Suppressor macrophage treated with lipopolysaccharide for 1 hour (primary cell): ENCODE data around the gene PANK1.

Experiments
- DNase-seq, 3 donors: peaks; one replicate each; pipeline ENCODE4 v3.0.0-alpha.2; 2020 to 2022

The PANK1 gene

DNA sequence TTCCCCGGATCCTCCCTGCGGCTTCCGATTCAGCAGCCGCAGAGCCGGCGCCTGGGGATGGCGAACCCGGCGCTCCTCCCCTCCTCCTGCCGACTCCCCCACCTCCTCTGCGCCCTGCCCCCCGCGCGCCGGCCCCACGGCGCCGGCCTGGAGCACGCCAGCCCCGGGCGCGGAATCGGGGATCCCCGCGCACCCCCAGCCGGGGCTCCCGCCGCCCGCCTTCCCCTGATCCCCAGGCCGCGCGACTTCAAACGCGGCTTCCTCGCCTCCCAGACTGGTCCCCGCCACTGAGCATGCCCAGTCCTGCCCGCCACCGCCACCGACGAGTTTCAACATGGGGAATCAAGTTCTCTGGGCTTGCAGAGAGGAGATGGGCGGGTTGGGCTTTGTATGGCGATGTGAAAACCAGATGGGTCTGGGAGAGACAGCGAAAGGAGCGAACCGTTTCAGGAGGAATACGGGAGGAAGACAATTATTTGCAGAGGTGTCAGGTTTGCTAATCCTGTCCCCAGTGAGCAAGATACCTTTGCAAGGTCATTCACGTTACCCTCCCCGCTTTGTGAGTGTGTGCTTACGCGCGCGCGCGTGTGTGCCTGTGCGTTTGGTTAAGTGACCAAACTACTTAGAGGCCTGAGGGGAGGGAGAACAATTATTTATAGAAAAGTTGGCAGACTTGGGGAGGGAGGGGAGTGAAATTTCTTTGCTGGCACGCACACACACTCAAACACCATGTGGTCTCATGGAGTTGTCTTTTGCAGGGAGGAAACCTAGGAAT is at the start of gene PANK1:
Gene PANK1, minus strand, starts transcription at position 276 of the 775 bp plus-strand sequence. CDS start 351 bp downstream, outside the sequence.
- DNase-seq = peak; percentile 64 to 89 (median 81)

DNA sequence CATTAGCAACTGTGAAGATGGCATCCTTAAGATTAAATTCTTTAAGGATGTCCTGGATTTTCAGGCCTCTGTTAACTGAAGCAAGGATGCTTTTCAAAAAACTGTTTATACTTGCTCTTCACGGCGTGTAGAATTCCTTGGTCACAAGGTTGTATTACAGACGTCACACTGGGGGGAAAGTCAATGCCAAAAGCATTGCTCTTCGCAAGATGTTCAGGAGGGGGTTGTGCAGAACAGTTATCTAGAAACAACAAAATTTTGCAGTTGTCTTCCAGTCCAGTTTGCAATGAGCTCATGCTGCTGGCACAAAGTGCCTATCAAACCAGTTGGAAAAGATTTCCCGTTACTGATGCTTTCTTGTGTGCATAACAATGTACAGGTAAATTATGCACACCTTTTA is 48.1 kb upstream of the PANK1 start:
- DNase-seq = no peak

DNA sequence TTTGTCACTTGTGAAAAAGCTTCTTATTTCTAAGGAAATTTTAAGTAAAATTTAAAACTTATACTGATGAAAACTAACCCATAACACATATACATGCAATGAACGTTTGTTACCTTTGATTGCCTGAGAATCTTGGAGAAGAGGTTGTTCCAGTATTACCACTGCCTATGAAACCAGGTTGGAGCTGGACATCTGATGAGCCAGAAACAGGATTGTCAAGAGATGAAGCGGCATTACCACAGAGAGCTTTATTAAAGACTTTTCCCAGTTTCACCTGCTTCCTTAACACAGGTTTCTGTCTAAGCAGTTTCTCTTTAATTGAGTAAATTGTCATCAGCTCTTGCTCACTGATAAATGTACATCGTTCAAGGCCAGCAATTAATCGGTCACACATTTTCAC is 47.4 kb upstream of the PANK1 start:
- DNase-seq = no peak

DNA sequence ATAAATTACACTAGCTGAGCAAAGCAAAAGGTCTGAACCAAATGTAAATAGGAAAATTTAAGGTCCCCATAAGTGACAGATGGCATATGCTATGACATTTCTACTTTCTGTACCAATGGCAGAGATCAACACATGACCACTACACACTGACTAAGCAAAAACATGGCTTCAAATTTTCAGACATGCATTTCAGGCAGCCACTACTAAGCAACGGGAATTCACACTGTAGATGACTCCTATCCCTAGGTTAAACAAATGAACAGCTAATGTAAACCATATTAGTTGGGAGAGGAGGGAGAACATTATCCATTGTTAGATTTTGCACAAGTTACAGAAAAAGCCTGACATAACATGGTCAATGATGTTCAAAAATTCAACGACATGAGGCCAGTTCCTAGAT is 45.0 kb upstream of the PANK1 start:
- DNase-seq = no peak

DNA sequence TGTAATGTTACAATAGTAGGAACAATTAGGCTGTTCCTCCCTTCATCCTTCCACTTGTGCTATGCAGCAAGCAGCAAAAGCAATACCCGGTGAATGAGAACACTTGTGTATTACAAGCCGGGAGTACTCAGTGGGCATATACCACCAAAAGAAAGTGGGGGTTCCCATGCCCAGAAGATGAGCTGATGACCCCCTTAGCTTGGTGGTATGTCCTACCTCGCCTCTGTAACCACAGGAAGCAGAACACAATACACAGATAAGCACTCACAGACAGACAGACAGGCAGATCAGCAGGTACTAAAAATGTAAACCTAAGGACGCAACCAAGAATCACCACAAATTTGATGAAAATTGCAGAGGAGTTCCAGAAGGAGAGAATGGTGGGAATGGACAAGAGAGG is 40.9 kb upstream of the PANK1 start:
- DNase-seq = no peak

DNA sequence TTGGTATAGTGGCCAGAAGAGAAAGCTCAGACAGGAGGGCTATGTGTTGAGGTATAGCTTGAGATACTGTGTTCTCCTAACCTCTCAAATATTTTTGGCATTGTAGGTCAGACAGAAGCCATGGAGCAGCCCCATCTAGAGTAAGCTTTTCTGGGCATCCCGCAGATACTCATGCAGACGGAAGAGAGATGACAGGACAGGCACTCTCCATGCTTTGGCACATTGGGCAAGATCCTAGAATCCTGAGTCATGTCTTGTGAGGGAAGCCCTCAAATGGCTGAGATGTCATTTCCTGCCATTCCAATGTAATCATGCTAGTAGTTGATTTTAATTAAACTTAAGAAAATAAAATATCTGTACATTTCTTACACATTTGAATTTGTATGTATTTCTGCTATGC is 39.6 kb upstream of the PANK1 start:
- peak; percentile 74 to 87 (median 86) for DNase-seq

DNA sequence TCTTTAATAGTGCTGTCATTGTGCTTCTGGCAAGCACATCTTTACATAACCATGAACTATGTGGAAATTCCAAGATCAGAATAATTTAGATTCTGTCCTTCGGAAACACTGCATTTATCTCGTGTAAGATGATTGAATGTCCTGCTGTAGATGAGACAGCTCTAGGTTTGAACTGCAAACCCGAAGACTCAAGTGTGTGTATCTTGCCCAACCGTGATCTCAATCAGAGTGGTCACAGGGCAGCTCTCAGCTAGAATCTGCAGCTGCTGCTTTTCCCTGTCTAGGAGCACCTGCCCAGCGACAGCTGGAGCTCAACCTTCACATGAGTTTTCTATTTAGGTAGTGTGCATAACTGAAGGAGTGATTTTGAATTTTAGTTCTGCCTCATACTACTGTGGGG is 38.8 kb upstream of the PANK1 start:
- DNase-seq = no peak

DNA sequence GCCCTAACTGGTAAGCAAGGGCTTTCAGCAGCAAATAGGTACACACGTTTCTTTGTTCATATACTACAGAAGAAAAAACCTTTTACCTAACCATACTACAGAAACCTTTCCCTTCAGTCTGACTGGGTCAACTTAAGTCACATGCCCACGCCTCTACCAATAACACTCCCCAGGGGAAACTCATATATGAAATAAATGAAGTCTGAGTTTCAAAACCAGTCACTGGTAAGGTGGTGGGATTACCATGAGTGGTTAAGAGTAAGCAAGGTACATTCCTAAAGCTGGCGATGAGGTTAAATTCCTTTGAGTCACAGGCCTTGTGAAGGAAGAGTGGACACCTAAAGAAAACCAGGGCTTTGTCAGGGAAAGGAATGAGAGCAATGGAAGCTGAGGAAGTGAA is 34.9 kb upstream of the PANK1 start:
- DNase-seq = no peak

DNA sequence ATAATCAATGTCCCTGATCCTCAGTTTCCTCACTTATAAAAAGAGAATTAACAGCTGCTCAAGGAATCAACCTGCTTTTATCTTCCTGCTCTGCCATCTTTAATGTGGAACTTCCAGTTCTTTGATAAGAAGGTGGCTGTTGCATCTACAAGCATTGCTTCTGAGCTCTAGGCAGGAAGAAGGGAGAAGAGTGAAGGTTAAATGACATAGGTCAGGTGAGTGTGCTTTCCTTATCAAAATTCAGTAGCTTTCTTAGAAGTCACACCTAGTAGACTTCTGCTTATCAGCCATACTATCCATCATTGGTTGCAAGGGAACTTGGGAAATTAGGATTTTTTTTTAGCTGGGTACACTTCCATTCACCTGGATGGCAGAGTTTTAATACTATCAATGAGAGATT is 32.3 kb upstream of the PANK1 start:
- DNase-seq = no peak

DNA sequence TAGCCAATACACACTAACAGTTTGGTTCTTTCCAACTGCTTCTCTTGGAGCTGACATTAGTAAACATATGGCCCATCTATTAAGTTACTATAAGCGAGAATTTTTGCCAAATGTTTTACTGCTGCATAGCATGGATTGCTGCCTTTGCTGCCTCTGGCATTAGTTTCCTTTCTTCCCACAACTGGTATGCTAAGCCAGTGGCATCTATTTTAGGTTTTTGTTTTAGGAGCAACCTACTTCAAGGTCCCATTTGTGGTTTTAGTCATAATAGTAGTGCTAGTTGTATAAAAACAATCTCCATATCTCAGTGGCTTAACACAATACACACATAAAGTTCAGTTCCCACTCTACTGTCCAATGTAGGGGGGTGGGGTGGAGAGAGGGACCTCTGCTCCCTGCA is 25.9 kb upstream of the PANK1 start:
- no peak for DNase-seq

DNA sequence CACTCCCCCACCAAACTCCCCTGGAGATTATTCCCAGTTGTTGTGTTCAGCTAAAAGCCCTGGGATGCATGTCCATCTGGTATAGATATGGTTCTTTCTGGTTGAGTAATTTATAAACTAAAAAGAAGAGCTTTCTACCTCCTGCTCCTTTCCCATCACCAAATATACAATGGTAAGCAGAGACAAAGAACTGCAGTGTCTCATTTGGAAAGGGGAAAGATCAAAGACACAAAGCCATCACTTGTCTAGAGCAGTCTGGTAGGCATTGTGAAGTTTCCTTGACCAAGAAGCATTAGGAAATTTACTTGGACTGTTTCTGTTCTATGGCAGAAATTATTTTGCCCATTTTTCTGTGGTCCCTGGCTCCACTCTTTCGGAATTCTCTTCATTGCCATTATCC is 24.9 kb upstream of the PANK1 start:
- DNase-seq = no peak

DNA sequence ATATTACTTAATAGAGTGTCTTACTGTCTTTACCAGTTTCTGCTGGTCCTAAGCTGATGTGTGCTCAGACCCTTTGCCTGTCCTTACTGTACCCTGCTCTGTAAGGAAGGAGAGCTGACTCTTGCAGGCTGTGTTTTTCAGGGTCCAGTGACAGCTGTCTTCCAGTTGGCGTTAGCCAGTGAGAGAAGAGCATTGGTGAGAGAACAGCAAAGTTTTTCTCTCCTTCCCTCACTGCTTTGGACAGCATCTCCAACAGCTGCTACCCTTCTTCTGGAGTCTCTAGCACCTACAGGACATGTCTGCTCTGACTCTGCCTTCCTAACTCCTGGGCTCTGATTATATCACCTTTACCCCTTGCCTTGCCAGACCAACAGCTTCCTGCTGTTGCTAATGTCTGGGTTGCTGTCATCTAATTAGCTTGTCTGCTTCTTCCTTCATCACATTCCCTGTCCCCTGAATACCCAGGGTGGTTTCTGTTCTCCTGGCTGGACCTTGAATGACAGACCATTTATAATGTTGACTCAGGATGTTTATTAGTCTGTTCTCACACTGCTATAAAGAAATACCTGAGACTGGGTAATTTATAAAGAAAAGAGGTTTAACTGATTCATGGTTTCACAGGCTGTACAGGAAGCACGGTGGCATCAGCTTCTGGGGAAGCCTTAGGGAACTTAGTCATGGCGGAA is 23.5 kb upstream of the PANK1 start:
- DNase-seq = peak in 1 of 3 donors; percentile 6

DNA sequence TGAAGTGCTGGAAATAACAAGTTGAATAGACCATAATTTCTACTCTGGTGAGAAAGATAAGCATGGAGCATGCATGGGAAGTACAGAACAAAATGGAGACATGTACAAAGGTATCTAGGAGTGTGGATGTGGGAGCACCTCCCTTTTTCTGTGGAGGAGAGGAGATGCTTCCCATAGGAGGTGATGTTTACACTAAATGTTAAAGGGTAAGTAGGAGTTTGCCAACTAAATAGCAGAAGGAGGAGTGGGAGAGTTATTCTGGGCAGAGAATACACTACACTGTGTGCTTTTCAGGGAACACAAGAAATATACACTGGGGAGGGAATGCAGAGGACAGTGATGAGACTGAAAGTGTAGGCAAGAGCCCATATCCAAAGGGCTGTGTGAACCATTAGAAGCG is 21.1 kb upstream of the PANK1 start:
- DNase-seq = no peak

DNA sequence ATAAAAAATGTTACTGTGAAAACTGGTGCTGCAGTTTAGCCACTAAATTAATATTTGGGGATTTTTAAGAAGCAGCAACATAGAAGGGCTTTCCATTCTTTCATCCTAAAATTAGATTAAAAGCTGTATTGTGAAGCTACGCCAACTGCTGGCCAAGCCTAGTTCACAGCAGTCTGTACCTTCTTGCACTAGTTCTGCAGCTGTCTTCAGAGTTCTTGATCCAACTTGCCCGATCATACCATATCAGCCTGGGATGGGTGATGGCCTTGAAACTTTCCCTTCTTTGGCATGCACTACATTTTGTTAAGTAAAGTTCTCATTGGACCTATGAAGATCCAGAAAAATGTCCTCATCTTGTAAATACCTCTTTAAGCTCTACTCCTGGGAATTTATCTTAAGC is 20.3 kb upstream of the PANK1 start:
- no peak for DNase-seq

DNA sequence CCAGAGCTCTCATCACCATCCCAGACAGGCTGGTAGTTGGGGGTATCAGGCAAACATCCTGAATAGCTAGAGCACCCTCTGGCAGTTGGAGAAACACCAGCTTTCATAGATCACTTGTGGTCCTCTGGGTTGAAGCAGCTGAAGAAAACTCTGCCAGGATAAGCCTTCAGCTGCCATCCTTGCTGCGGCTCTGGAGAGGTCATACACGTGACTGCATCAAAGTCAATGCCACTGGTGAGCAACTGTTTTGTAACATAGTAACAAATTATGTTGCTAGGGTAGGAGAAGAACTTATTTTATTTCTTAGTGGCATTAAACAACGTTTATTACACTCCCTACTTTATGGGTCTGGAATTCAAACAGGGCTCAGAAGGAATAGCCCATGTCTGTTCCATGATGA is 19.2 kb upstream of the PANK1 start:
- no peak for DNase-seq

DNA sequence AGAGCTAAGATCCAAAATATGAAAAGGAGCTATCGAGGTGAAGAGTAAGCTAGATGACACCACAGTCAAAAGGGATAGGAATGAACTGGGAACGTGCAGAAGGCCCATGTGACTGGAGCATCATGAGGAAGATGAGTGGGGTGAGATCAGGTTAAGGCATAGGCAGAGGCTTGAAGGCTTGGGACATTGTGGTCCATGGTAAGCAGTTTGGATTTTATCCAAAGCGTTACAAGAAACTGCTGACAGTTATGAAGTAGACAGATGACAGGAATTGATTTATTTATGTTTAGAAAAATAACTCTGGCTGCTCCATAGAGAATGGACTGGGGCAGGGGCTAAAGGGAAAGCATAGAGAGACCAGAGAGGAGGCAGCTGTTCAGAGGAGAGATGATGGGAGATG is 18.1 kb upstream of the PANK1 start:
- DNase-seq = no peak

DNA sequence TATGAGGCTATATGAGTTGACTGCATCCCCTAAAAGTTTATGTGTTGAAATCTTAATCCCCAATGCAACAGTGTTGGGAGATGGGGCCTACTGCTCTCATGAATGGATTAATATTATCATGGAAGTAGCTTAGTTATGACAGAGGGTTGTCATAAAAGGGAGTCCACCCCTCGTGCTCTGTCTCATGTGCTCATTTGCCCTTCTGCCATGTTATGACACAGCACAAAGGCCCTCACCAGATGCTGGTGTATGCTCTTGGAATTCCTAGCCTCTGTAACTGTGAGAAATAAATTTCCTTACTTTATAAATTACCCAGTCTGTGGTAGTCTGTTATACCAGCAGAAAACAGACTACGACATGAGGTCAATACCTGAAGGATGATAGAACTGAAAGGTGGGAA is 17.6 kb upstream of the PANK1 start:
- DNase-seq = no peak

DNA sequence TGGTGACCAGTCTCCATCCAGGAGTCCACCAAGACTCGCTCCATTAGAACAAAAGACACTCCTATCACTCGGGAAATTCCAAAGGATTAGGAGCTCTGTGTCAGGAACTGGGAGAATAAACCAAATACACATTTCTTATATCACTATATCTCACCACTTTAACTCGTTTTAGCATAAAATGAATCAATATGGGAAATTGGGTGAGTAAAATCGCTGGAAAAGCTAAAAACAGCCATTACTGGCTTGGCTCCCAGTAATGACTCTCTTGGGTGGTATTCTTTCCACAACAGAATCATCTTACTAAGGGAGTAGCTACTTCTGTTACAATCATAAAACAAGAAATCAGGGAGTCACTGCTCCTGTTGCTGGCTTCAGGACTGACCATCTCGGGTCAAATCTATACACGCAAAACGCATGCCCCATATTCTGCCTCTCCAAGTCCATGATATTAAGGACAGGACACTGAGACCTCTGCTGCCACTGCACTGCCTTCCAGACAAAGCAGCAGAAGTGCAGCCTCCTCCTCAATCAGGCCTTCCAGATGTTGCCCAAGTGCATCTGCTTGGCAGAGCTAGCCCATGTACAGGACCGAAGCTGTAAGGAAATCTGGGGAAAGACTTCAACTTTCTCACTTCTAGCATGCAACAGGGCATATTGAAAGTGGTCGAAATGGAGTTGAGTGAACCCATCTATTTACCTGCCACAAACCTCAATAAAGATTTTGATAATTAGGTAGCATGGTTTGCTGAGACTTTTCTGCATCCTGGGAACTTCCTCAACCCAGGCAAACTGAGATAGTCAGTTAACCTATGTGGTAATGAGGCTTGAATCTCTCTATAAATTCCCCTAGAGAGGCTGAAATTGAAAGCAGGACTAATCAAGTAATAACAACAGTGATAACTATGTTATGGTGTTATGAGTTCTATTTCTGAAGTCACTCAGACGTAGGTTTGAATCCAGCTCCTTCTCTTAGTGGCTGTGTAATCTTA is 14.4 kb upstream of the PANK1 start:
- DNase-seq = no peak

DNA sequence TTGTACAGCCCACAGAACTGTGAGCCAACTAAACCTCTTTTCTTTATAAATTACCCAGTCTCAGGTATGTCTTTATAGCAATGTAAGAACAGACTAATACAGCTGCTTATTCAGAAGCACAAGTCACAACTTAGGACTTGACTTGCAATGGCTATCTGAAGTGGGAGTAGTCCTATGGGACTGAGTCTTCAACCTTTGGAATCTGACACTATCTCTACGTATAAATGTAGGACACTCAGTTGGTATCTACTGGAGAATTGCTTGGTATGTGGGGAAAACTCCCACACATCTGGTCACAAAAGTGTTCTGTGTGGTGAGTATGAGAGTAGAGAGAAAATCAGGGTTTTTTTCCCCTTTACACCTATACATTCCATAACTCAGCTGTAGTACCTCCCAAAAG is 12.3 kb upstream of the PANK1 start:
- no peak for DNase-seq

DNA sequence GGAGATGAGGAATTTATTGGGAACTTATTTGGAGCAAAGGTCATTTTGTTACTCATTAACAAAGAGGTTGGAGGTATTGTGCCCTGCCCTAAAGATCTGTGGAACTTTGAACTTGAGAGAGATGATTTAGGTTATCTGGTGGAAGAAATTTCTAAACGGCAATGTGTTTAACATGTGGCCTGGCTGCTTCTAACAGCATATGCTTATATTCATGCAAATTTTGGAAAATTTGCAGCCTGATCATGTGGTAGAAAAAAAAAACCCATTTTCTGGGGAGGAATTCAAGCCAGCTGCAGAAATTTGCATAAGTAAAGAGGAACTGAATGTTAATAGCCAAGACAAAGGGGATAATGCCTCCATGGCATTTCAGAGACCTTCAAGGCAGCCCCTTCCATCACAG is 10.7 kb upstream of the PANK1 start:
- DNase-seq = peak; percentile 12 to 31 (median 24)

DNA sequence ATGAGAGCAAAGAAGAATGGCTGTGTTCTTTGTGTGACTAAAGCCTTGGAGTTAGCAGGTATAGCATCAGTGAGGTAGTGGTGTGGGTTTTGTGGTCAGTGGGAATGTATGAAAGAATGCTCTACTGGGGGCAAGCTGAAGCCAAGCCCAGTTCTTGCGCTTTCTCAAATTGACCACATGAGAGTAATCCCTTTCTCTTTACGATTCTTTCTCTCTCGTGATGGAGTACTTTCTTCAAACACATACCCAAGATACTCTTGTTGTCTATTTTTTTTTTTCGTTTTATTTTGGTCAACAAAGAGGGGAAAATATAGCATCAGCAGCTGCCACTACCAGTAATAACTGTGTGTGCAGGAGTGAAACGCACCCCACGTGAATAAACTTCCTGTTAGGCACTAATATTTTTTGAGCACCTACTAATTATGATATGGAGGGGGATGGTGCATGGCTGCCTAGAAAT is 8.4 kb upstream of the PANK1 start:
- no peak for DNase-seq

DNA sequence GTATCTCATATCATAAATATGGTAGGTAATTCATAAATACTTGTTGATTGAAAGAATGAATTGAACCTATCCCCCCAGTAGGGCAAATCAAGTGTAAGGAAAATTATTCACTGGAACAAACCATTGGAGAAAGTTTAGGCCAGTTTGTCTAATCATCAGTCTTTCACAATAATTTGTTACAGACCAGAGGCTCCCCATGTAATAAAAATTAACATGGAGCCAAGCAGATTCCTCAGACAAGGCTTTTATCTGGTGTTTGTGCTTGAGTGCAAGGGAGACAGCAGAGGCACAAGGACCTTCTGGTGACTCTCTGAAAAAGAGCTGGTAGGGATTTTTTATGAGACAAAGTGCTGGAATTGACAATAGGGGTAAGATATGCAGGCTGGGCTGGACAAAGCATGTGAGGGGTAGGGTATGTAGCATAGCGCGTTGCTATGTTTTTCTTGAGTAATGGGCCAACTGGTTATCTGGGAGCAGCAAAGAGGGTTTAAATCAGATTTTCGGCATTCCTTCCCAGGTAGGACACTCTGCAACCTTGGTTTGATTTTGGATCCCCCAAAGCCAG is 7.8 kb upstream of the PANK1 start:
- no peak for DNase-seq
